Measurements from ENCODE around the gene TTLL11. TPM values are rescaled to one million over a fixed set of nuclear protein-coding genes. Genes with fewer than 3 reads are reported as not detected.

Gene TTLL11
- total and polyA plus RNA-seq, 5 donors from 2014 or later = 2.0 to 6.1 (median 3.5) TPM

- Histone ChIP-seq H3K4me3 (ENCODE audit: low read depth, low read length) (no peak overlapping the region), H3K9me3 (ENCODE audit: control insufficient read depth in 2 of 2, low read length in 2 of 2) (no peaks in the 10 kb centered on the region), H3K27me3 (ENCODE audit: control insufficient read depth, insufficient read depth, low read length) (no peaks in the 10 kb centered on the region), H3K4me1 (ENCODE audit: control insufficient read depth, insufficient read depth, low read length, poor library complexity, severe bottlenecking) (no peaks in the 10 kb centered on the region), H3K27ac (ENCODE audit: insufficient read depth, low read length, poor library complexity, severe bottlenecking) (no peak overlapping the region), H3K36me3 (ENCODE audit: control insufficient read depth, insufficient read depth, low read length) (no peaks in the 10 kb centered on the region)
- no peak for DNase-seq
- no peak for ATAC-seq (ENCODE audit: low read depth in 2 of 2)
- Mint-ChIP-seq H3K4me1 (no peaks in the 10 kb centered on the region), H3K36me3 (no peaks in the 10 kb centered on the region), H3K9me3 (peaks cover 0 to 3% (median 0%) of the 10 kb centered on the region in 7 donors), H3K27ac (no peak overlapping the region), H3K4me3 (no peak overlapping the region), H3K27me3 (no peaks in the 10 kb centered on the region)
Observed at GRCh38 chr9:121876255-121876654, 216.9 kb downstream of the TTLL11 start.

DNA sequence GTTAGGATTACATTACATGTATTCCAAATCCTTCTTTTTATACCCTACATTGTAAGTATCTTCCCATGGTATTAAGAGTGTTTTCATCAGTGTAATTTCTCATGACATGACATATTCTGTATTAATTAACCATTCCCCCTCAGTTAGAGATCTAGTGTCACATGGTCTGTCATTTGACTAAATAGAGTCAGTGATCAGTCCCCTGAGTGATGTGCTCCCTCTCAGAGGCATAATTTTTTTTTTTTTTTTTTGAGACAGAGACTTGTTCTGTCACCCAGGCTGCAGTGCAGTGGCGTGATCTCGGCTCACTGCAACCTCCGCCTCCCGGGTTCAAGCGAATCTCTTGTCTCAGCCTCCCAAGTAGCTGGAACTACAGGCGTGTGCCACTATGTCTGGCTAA, 218.6 kb downstream of the TTLL11 start:
- no peak overlapping the region for H3K4me3 Mint-ChIP-seq
- H3K4me1 Mint-ChIP-seq = no peaks in the 10 kb centered on the region
- ATAC-seq (ENCODE audit: low read depth in 2 of 2) = no peak
- Histone ChIP-seq H3K9me3 (ENCODE audit: control insufficient read depth in 2 of 2, low read length in 2 of 2) (no peaks in the 10 kb centered on the region), H3K4me3 (ENCODE audit: low read depth, low read length) (no peak overlapping the region), H3K27ac (ENCODE audit: insufficient read depth, low read length, poor library complexity, severe bottlenecking) (no peak overlapping the region), H3K27me3 (ENCODE audit: control insufficient read depth, insufficient read depth, low read length) (no peaks in the 10 kb centered on the region), H3K36me3 (ENCODE audit: control insufficient read depth, insufficient read depth, low read length) (no peaks in the 10 kb centered on the region), H3K4me1 (ENCODE audit: control insufficient read depth, insufficient read depth, low read length, poor library complexity, severe bottlenecking) (no peaks in the 10 kb centered on the region)
- no peaks in the 10 kb centered on the region for H3K36me3 Mint-ChIP-seq
- DNase-seq = no peak
- H3K27ac Mint-ChIP-seq = no peak overlapping the region
- H3K27me3 Mint-ChIP-seq = no peaks in the 10 kb centered on the region
- peaks cover 0 to 3% (median 0%) of the 10 kb centered on the region in 7 donors for H3K9me3 Mint-ChIP-seq

DNA sequence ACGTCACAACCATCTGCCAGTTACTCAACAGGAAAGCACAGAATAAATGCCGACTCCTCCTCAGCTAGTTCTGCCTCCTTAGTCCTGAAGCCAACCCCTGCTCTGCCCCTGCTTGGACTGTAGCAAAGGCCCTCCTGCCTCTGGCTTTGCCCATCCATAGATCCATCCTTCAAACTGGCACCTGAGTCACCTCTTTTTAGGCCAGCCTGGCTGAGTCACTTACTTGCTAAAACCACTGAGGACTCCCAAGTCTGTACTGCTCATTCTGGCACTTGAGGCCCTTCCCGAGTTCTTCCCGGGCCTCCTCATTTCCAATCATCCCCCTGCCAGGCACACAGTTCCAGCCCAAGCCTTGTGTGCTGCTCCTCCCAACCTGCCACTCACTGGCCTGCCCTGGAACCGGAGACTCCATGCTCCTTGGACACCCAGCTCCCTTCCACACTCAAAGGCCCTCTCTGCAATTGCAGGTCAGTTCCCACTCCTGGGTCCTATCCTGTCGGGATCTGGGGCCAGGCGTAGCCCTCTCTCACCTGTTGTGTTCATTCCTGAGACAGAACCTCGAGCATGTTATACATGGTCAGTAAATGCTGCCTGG, 221.6 kb downstream of the TTLL11 start:
- H3K27ac ChIP-seq (ENCODE audit: insufficient read depth, low read length, poor library complexity, severe bottlenecking) = no peak overlapping the region
- no peak overlapping the region for H3K4me3 ChIP-seq (ENCODE audit: low read depth, low read length)
- H3K9me3 ChIP-seq (ENCODE audit: control insufficient read depth in 2 of 2, low read length in 2 of 2) = no peaks in the 10 kb centered on the region
- H3K9me3 Mint-ChIP-seq = peaks cover 0 to 3% (median 0%) of the 10 kb centered on the region in 7 donors
- no peaks in the 10 kb centered on the region for H3K27me3 Mint-ChIP-seq
- H3K36me3 Mint-ChIP-seq = no peaks in the 10 kb centered on the region
- no peaks in the 10 kb centered on the region for H3K4me1 ChIP-seq (ENCODE audit: control insufficient read depth, insufficient read depth, low read length, poor library complexity, severe bottlenecking)
- no peak overlapping the region for H3K4me3 Mint-ChIP-seq
- peak overlapping the region in 1 of 3 donors; percentile 21 for H3K27ac Mint-ChIP-seq
- no peaks in the 10 kb centered on the region for H3K4me1 Mint-ChIP-seq
- no peaks in the 10 kb centered on the region for H3K27me3 ChIP-seq (ENCODE audit: control insufficient read depth, insufficient read depth, low read length)
- no peak for ATAC-seq (ENCODE audit: low read depth in 2 of 2)
- no peak for DNase-seq
- H3K36me3 ChIP-seq (ENCODE audit: control insufficient read depth, insufficient read depth, low read length) = no peaks in the 10 kb centered on the region

DNA sequence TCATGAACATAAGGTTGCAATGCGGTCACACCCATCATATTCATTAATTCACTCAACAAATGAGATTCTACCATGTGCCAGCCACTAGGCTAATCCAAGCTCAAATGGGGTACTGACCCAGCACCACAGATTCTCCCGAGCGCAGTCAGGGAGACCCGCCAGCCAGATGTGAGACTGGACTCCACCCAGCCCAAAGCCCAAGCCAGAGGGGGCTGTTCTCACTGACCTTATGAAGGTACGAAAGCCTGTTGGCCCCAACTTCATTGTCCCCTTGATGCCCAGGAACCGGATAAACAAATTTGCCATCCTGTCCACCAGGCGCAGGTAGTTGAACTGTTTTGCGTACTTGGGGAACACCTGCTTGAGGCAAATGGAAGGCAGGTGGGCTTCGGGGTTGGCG, 222.8 kb downstream of the TTLL11 start:
- Mint-ChIP-seq H3K27ac (no peak overlapping the region), H3K9me3 (peaks cover 0 to 1% (median 0%) of the 10 kb centered on the region in 7 donors), H3K4me3 (no peak overlapping the region), H3K36me3 (no peaks in the 10 kb centered on the region), H3K27me3 (no peaks in the 10 kb centered on the region), H3K4me1 (no peaks in the 10 kb centered on the region)
- Histone ChIP-seq H3K9me3 (ENCODE audit: control insufficient read depth in 2 of 2, low read length in 2 of 2) (no peaks in the 10 kb centered on the region), H3K36me3 (ENCODE audit: control insufficient read depth, insufficient read depth, low read length) (no peaks in the 10 kb centered on the region), H3K27ac (ENCODE audit: insufficient read depth, low read length, poor library complexity, severe bottlenecking) (no peak overlapping the region), H3K4me1 (ENCODE audit: control insufficient read depth, insufficient read depth, low read length, poor library complexity, severe bottlenecking) (no peaks in the 10 kb centered on the region), H3K4me3 (ENCODE audit: low read depth, low read length) (no peak overlapping the region), H3K27me3 (ENCODE audit: control insufficient read depth, insufficient read depth, low read length) (no peaks in the 10 kb centered on the region)
- DNase-seq (no peak), ATAC-seq (ENCODE audit: low read depth in 2 of 2) (no peak)

GRCh38 chr9:121868626-121869025, 224.5 kb downstream of the TTLL11 start:
- H3K4me3 Mint-ChIP-seq = no peak overlapping the region
- no peaks in the 10 kb centered on the region for H3K4me1 ChIP-seq (ENCODE audit: control insufficient read depth, insufficient read depth, low read length, poor library complexity, severe bottlenecking)
- H3K9me3 ChIP-seq (ENCODE audit: control insufficient read depth in 2 of 2, low read length in 2 of 2) = no peaks in the 10 kb centered on the region
- no peaks in the 10 kb centered on the region for H3K4me1 Mint-ChIP-seq
- no peaks in the 10 kb centered on the region for H3K36me3 ChIP-seq (ENCODE audit: control insufficient read depth, insufficient read depth, low read length)
- peaks cover 0 to 1% (median 0%) of the 10 kb centered on the region in 7 donors for H3K9me3 Mint-ChIP-seq
- H3K27ac ChIP-seq (ENCODE audit: insufficient read depth, low read length, poor library complexity, severe bottlenecking) = no peak overlapping the region
- H3K36me3 Mint-ChIP-seq = no peaks in the 10 kb centered on the region
- ATAC-seq (ENCODE audit: low read depth in 2 of 2) = no peak
- H3K27me3 Mint-ChIP-seq = no peaks in the 10 kb centered on the region
- H3K4me3 ChIP-seq (ENCODE audit: low read depth, low read length) = no peak overlapping the region
- no peaks in the 10 kb centered on the region for H3K27me3 ChIP-seq (ENCODE audit: control insufficient read depth, insufficient read depth, low read length)
- H3K27ac Mint-ChIP-seq = no peak overlapping the region
- DNase-seq = no peak

DNA sequence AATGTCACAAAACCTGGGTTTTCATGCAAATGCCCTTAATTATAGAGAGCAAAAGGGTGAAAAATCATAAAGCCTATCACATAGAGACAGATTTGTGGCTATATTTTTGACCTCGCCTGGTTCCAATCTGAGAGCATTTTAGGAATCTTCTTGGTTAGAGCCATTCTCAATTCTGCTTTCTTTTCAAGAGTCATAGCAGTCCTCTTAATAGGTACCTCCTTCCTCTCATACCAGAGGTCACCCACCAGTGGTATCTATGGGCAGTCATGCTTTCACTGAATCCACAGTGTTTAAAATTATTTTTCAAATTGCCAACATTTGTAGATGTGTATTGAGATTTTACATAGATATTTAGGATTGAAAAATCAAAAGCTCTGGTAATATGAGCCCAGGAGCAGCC, 226.2 kb downstream of the TTLL11 start:
- no peak overlapping the region for H3K4me3 ChIP-seq (ENCODE audit: low read depth, low read length)
- no peak for ATAC-seq (ENCODE audit: low read depth in 2 of 2)
- no peak overlapping the region for H3K27ac ChIP-seq (ENCODE audit: insufficient read depth, low read length, poor library complexity, severe bottlenecking)
- Mint-ChIP-seq H3K27me3 (no peaks in the 10 kb centered on the region), H3K4me1 (no peaks in the 10 kb centered on the region), H3K27ac (no peak overlapping the region), H3K9me3 (no peaks in the 10 kb centered on the region), H3K4me3 (no peak overlapping the region), H3K36me3 (no peaks in the 10 kb centered on the region)
- H3K4me1 ChIP-seq (ENCODE audit: control insufficient read depth, insufficient read depth, low read length, poor library complexity, severe bottlenecking) = no peaks in the 10 kb centered on the region
- no peaks in the 10 kb centered on the region for H3K27me3 ChIP-seq (ENCODE audit: control insufficient read depth, insufficient read depth, low read length)
- DNase-seq = no peak
- no peaks in the 10 kb centered on the region for H3K36me3 ChIP-seq (ENCODE audit: control insufficient read depth, insufficient read depth, low read length)
- H3K9me3 ChIP-seq (ENCODE audit: control insufficient read depth in 2 of 2, low read length in 2 of 2) = no peaks in the 10 kb centered on the region

- H3K36me3 ChIP-seq (ENCODE audit: control insufficient read depth, insufficient read depth, low read length) = no peaks in the 10 kb centered on the region
- H3K4me3 Mint-ChIP-seq = no peak overlapping the region
- no peak for ATAC-seq (ENCODE audit: low read depth in 2 of 2)
- no peak overlapping the region for H3K4me3 ChIP-seq (ENCODE audit: low read depth, low read length)
- H3K9me3 ChIP-seq (ENCODE audit: control insufficient read depth in 2 of 2, low read length in 2 of 2) = no peaks in the 10 kb centered on the region
- H3K9me3 Mint-ChIP-seq = no peaks in the 10 kb centered on the region
- H3K27ac ChIP-seq (ENCODE audit: insufficient read depth, low read length, poor library complexity, severe bottlenecking) = no peak overlapping the region
- H3K27me3 ChIP-seq (ENCODE audit: control insufficient read depth, insufficient read depth, low read length) = no peaks in the 10 kb centered on the region
- H3K36me3 Mint-ChIP-seq = no peaks in the 10 kb centered on the region
- H3K27ac Mint-ChIP-seq = no peak overlapping the region
- DNase-seq = no peak
- no peaks in the 10 kb centered on the region for H3K27me3 Mint-ChIP-seq
- no peaks in the 10 kb centered on the region for H3K4me1 ChIP-seq (ENCODE audit: control insufficient read depth, insufficient read depth, low read length, poor library complexity, severe bottlenecking)
- no peaks in the 10 kb centered on the region for H3K4me1 Mint-ChIP-seq
Observed at GRCh38 chr9:121865884-121866283, 227.2 kb downstream of the TTLL11 start.

DNA sequence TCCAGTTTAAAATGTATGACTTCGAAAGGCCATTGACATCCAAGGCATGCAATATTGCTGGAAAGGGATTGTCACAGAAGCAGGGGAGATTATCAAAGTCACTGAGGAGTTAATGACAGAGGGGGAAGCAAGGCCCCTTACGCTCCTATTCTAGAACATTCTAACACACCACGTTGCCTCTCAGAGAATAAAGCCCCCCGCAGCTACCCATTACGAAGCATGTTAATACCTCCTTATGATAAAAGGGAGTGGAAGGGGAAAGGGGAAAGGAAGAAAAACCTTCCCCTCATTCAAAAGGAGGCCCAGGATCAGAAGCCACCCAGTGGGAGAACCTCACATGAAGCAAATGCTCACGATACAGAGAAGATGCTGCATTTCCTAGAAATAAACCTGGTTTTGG, 228.0 kb downstream of the TTLL11 start:
- Histone ChIP-seq H3K27me3 (ENCODE audit: control insufficient read depth, insufficient read depth, low read length) (no peaks in the 10 kb centered on the region), H3K4me3 (ENCODE audit: low read depth, low read length) (no peak overlapping the region), H3K4me1 (ENCODE audit: control insufficient read depth, insufficient read depth, low read length, poor library complexity, severe bottlenecking) (no peaks in the 10 kb centered on the region), H3K36me3 (ENCODE audit: control insufficient read depth, insufficient read depth, low read length) (no peaks in the 10 kb centered on the region), H3K27ac (ENCODE audit: insufficient read depth, low read length, poor library complexity, severe bottlenecking) (no peak overlapping the region), H3K9me3 (ENCODE audit: control insufficient read depth in 2 of 2, low read length in 2 of 2) (no peaks in the 10 kb centered on the region)
- Mint-ChIP-seq H3K27me3 (no peaks in the 10 kb centered on the region), H3K4me1 (no peaks in the 10 kb centered on the region), H3K27ac (no peak overlapping the region), H3K4me3 (no peak overlapping the region), H3K9me3 (no peaks in the 10 kb centered on the region), H3K36me3 (no peaks in the 10 kb centered on the region)
- ATAC-seq (ENCODE audit: low read depth in 2 of 2) = no peak
- DNase-seq = no peak

Measured in CD4-positive, CD25-positive, alpha-beta regulatory T cell (primary cell).